Measurements from ENCODE around the gene RAB1B.
"Not testable (repeated sequence)": the region's sequence is repeated elsewhere in the genome, so short reads cannot be mapped to it uniquely, and the experiment has no call there.

RAB1B gene

DNA sequence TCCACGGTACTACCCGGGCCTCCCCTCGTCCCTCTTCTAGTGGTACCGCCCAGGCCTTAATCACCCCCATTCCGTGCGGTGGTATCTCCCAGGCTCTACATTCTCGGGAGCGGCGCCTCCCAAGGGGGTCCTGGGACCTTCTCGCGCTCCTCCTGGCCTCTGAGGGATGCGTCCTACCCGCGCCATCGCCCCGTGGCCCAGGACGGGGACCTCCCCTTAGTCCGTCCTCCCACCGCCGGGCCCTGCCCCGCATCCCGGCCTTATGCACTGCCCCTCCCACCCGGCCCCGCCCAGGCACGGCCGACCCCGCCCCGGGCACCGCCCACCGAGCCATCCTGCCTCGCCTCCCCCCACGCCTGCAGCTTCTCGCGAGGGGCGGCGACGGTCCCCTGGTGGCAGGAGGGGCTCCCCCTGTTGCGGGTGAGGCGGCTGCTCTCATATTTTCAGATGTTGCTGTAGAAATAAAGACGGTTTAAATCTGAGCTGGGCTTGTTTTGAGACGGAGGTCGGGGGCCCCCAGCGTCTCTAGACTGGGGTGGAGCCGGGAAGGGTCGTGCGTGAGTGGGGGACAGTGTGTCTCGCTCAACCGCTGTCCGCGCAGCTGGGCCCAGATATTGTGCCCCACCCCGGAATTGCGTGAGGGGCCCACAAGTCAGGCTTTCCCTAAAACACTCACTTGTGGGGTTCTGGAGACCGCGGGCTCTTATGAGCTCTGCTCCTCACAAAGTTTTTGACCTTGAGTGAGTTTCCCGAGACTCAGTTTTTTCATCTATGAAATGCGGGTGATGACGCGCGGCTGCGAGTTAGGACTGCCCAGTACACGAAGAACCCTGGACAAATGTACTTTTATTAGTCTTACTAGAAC lies 828 bp upstream of the RAB1B start:
- DNase-seq, result peak; percentile 73

DNA sequence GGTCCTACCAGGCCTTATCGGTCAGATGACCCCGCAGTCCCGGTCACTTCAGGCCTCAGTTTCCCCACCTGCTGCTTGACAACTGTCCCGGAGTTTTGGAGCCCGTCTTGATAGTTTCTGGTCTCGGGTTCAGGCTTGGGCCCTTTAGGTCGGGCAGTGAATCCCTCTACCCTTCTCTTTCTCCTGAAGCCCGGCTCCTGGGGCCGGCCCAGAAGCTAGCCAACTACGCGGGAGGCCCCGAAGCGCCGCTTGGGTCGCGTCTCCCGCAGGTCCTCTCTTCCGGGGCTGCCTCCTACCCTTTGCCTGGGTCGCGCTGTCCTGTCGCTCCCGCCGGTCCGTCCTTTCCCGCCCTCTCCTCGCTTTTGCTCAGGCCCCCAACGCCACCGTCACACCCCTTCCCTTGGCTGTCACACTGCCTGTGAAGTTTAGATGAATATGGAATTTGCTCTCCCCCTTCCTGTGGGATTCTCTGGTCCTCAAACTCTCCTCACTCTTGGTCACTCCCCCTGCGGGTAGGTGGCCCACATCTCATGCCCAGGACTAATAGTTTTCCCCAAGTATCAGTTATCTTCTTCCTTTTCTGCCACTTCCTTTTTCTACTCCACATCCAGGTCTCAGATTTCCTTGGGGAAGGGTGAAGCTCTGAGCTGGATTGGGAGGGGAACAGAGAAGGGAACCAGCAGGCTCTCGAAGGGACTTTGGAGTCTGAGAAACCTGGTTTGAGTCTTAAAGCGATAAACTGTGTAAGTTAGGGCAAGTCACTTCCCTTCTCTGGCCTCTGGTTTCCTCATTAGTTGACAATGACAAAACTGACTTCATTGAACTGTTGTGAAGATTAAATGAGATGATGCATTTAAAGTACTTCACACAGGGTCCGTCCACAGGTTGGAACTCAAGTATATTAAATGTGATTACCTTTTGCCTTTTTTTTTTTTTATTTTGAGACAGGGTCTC lies 790 bp downstream of the RAB1B start:
- no peak for DNase-seq

DNA sequence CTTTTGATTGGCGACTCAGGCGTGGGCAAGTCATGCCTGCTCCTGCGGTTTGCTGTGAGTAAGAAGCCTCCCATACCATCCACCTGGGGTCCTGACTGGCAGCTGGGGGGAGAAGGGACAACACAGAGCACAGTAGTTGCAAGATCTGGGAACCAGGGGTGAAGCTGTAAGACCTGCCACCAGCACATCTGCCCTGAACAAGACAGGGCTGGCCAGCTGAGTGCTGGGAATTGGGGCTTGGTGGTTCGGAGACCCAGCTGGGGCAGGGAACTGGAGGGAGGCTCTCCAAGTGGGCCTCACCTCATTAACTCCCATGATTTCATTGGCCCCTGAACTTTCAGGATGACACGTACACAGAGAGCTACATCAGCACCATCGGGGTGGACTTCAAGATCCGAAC lies 3.4 kb downstream of the RAB1B start:
- no peak for DNase-seq

DNA sequence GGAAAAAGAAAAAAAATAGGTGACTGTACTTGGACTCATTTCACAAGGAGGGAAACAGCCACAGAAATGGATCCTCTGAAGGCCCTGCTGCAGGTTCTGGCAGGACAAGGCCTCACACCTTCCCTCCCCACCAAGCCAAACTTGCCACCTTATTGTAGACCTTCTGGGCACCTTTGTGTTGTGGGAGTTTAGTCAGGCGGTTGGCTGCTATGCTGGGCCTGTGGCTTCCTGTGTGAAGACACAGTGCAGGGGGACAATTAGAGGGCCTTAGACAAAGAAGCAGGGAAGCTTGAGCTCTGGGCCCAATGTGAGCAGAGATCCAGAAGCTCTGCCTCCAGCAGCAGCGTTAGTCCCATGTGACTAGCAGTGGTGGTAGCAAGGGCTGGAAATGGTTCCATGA lies 4.2 kb downstream of the RAB1B start:
- no peak for DNase-seq

DNA sequence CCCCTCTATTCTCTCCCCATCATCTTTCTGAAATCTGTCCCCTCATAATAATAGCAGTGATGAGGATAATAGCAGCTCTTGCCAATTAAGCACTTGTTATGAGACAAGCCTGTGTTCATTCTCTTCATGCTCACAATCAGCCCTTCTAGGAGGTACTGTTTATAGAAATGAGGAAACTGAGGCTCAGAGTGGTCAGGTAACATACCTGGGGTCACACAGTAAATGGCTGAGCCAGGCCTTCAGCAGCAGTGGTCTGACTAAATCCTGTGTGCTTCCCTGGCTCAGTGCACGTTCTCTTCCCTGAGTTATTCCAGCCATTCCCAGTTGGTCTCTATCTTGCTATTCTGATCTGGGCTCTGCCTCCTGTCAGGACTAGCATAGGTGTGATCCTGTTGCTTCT lies 5.8 kb downstream of the RAB1B start:
- no peak for DNase-seq

DNA sequence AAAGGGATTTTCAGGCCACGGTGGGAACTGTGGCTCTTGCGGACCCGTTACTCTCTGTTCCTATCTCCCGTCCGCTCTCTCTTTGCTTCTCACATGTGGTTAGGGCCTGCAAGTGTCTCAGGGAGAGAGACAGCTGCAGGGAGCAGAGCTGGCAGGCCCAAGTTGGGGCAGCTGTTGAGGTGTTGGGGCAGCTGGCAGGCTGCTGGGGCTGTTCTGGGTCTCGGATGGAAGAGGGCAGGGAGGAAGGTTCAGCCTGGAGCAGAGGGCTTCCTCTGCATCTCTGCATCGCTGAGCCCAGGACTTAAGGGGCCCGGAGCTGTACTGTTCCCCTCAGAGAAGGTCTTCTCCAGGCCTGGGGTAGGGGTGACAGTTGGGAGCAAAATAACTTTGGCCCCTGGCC lies 7.0 kb downstream of the RAB1B start:
- DNase-seq, result no peak

DNA sequence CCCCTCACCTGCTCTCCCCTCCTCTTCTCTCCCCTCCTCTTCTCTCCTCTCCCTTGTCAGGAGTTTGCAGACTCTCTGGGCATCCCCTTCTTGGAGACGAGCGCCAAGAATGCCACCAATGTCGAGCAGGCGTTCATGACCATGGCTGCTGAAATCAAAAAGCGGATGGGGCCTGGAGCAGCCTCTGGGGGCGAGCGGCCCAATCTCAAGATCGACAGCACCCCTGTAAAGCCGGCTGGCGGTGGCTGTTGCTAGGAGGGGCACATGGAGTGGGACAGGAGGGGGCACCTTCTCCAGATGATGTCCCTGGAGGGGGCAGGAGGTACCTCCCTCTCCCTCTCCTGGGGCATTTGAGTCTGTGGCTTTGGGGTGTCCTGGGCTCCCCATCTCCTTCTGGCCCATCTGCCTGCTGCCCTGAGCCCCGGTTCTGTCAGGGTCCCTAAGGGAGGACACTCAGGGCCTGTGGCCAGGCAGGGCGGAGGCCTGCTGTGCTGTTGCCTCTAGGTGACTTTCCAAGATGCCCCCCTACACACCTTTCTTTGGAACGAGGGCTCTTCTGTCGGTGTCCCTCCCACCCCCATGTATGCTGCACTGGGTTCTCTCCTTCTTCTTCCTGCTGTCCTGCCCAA lies 7.7 kb downstream of the RAB1B start:
- no peak for DNase-seq

DNA sequence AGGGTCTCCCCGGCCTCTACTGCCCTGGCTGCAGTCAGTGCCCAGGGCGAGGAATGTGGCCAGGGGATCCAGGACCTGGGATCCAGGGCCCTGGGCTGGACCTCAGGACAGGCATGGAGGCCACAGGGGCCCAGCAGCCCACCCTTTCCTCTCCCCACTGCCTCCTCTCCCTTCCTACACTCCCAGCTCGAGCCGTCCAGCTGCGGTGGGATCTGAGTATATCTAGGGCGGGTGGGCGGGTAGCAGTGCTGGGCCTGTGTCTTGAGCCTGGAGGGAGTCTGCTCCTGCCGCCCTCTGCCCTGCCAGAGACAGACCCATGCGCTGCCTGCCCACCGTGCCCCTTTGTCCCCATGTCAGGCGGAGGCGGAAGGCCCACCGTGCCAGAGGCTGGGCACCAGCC lies 8.2 kb downstream of the RAB1B start:
- DNase-seq, result not testable (repeated sequence)

DNA sequence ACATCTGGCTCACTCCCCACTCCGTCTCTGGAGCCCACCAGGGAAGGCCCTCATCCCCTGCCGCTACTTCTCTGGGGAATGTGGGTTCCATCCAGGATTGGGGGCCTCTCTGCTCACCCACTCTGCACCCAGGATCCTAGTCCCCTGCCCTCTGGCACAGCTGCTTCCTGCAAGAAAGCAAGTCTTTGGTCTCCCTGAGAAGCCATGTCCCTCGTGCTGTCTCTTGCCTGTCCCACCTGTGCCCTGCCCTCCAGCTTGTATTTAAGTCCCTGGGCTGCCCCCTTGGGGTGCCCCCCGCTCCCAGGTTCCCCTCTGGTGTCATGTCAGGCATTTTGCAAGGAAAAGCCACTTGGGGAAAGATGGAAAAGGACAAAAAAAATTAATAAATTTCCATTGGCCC lies 8.6 kb downstream of the RAB1B start:
- DNase-seq, result not testable (repeated sequence)

DNA sequence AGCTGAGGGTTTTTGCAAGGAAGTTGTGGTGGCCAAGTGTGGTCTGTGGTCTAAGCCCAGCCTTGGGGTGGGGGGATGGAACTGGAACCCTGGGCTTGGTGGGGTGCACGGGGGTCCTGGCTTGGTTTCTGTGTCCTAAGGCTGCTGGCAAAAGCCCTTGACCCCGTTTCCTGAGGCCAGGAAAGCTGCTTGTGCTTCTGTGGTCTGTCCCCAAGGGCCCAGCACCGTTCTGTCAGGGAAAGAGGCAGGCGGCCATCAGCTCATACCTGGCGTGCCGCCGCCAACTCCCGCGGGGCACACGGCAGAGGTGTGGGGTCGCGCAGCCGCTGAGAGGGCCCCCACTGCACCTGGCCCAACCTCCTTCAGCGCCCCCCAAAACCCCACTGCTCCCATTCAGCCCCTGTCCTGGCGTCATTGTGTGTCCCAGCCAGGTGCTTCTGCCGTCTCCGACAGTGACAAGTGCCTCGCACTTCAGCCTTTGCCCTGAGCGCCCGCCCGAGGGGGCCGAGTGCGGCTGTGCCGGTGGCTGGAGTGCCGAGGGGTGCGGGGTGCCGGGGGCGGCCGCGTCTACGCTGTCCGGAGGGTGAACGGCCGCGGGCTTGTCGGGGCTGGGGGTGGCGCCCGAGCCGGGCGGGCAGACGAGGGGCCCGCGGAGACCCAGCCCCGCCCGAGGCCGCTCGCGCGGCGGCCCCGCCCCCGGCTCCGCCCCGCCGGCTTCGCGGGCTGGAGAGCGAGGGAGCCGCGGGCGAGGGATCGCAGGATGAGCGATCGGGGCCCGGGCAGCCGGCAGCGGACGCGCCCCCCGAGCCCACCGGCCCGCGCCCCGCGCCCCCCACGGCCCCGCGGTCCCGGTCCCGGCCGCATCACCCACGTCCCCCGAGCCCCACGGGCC lies 9.3 kb downstream of the RAB1B start, which contains the start of gene CNIH2:
CNIH2 (plus strand) TSS at position 705 of the 892 bp plus-strand sequence. CDS start 282 bp downstream, outside the sequence.
- peak; percentile 33 for DNase-seq

DNA sequence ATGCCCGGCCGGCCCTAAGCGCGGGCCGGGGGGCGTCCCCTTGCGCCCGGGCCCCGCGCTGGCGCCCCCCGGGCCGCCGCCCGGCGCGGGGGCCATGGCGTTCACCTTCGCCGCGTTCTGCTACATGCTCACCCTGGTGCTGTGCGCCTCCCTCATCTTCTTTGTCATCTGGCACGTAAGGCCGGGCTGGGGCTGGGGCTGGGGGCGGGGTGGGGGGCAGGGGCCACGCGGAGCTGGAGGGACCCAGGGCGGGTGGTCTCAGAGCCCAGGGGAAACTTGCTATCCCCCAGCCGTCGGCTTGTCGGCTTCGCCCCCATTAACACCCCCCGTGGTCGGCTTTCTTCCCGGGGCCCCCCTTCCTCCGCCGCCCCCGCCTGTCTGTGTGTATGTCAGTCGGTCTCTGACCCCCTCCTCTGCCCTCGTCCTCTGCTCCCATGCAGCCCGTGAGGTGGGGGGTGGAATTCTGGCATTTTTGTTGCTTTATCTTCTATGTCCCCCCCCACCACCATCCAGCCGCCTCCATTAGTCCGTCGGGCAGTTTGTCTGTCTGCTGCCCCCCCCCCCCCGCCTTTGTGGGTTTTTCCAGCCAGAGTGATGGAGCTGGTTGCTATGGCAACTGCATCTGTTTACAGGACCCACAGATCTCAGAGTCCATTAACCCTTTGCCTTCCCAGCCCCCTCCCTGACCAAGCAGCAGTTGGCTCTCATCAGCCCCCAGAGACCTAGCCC lies 10.1 kb downstream of the RAB1B start:
- DNase-seq, result no peak

DNA sequence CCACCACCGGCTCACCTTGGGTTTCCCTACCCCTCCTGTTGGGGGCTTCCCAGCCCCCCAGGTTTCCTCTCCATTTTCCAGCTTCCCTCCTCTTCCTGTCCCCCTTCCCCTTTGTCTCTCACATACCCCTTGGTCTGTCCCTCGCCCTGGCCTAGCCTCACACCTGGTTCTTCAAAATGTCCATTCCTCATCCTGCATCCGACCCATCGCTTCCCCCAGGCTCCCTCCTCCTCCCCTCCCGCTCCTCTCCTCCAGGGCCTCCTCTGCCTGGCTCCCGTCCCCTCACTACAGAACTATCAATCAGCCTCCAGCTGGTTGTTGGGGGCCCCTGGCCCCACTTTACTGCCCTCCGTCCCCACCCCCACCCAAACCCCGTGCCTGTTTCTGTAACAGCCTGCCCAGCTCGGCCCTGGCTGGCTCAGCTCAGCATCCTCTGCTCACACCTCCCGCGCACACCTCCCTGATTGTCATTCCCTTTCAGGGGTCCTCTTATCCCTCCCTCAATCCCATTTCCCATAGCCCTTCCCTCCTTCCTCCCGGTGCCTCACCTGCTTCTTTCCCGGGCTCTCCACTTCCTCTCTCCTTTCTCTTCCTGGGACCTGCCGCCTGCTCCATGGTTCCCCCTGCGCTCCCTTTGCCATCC lies 10.8 kb downstream of the RAB1B start:
- no peak for DNase-seq

DNA sequence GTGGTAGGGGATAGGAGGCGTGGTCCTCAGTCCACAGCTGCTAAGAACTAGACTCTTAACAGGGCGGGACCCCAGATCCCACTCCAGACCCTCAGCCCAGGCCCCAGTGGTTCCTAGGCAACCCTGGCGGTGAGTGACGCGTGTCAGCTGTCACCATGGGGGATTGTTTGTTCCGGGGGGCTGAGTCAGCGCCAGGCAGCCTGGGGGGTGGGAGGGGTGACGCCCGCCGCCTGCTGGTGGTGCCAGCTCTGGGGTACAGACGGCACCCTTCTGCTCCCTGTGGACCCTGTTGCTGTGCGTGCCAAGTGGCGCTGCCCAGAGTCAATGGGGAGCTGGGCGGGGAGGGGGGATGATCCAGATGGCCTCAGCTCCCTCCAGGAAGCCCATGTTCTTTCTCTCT lies 12.0 kb downstream of the RAB1B start:
- DNase-seq, result peak; percentile 24

DNA sequence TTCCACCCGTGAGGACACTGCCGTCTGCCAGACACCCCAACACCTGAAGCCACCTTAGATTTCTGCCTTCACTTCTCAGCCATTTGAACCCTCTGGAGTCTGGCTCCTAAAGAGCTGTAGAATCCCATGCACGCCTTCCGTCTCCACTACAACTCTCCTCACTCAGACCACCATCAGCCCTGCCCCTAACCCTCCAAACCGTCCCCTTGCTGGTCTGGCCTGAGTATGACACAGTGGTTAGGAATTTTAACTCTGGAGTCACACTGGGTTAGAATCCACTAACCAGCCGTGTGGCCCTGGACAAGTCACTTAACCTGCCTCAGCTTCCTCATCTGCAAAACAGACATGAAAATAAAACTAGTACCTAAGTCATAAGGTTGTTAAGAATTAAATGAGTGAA lies 12.6 kb downstream of the RAB1B start:
- no peak for DNase-seq

DNA sequence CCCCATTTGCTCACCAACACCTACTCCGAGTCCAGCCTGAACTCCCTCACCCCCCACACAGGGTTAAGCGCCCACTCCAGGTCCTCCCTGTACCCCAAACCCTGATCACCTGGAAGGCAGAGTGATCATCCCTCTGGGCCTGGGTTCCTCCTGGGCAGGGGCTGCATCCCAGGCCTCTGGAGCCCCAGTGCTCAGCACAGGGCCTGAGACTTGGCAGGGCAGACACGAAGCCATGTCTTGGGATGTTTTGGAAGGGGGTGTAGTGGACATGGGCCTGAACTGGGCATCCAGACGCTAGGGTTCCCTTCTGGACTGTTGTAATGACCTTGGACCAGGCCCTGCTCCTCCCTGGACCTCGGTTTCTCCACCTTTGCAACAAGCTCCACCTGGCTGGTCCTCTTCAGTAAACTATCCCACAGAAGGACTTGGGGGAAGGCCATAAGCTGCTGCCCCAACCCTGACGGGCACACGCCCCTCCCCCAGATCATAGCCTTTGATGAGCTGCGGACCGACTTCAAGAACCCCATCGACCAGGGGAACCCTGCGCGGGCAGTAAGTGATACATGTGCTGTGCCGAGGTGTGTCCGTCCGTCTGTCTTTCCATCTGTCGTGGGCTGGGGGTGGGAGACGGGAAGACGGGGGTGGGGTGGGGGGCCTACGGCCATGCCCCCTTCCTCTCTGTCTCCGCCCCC lies 13.5 kb downstream of the RAB1B start:
- no peak for DNase-seq

DNA sequence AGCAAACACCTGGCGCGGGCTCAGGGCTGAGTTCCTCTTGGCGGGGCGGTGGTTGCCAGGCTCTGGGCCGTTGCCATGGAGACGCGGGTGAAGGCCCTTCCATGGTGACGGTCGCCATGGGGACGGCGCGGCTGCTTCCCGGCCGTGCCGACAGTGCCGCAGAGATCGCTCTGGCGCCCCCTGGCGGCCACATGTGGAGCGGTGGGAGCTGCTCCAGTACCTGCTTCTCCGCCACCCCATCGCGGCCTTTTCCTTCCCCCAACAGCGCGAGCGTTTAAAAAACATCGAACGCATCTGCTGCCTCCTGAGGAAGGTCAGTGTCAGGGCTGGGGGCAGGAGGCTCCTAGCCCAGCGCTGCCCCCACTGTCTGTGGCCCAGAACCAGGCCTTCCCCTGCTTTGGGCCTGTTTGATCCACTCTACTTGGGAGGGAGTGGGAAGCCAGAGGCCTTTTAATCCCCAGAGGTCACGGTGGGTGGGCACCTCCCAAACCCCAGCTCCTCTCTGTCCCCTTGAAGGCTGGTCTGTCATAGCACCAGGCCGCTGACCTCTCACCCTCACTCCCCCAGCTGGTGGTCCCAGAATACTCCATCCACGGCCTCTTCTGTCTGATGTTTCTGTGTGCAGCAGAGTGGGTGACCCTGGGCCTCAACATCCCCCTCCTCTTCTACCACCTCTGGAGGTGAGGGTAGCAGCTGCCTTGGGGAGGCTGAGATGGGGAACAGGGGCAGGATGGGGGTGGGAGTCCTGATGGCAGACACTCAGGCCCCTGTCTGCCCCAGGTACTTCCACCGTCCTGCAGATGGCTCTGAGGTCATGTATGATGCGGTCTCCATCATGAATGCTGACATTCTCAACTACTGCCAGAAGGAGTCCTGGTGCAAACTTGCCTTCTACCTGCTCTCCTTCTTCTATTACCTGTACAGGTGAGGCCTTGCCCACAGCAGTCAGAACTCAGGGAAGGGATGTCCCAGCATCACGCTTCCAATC lies 14.3 kb downstream of the RAB1B start:
- peak; percentile 98 for DNase-seq

DNA sequence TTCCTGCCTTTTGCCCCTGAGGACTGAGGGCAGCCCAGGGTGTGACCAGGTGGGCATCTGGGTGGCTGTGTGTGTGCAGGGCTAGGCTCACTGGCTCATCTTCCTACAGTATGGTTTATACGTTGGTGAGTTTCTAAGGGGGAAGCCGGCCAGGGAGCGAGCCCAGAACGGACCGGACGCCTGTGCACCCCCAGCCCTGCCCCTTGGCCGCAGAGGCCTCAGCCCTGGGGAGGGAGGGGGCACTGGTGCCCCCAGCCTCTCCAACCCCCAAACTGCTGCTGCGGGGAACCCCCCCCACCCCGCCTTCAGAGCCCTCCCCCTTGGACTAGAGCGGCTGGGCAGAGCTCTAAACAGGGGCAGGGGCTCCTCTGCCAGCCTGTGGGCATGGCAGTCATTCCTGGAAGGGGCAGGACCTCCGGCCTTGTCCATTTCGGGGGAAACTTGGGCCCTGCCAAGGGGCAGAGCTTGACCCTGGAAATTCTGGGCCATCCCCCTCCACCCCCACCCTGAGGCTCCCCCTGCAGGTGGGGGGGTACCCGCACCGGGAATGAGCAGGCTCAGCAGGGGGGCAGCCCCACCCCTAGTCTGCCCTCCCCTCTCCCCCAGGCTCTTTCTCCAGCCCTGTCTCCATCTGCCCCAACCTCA lies 15.1 kb downstream of the RAB1B start:
- no peak for DNase-seq

DNA sequence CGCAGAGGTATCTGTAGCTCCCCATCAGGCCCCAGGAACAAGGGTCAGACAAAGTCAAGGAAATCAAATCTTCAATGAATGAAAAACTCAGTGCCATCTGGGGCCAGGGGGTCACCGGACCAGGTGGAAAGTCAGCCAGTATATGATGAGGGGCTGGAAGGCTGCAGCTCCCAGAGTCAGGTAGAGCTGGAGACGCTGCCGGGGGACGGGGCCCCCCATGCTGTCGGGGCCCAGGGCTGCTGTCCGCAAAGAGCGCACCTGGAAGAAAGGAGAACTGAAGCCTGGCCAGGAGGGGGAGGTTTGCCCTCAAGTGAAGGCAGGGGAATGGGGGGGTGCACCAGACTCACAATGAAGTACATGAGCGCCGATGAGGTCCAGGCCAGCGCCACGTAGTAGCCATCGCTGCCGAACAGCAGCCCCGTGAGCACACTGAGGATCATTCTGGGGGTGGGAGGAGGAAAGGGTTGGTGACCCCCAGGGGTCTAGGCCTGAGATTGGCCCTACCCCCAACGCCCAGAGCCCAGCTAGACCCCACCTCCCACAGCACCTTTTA lies 16.2 kb downstream of the RAB1B start:
- no peak for DNase-seq
